Stimulated activated CD4-positive, alpha-beta T cell treated with anti-CD3 and anti-CD28 coated beads, Interleukin-1b, Interleukin-23, amount 100 ng/mL, for 4 hours (primary cell): ENCODE measurements around the gene ASAP3.
"Not testable (repeated sequence)": the region's sequence is repeated elsewhere in the genome, so short reads cannot be mapped to it uniquely, and the experiment has no call there.

ENCODE experiments used
- DNase-seq, 2 donors: peaks; one replicate each; pipeline ENCODE4 v3.0.0-alpha.2; 2020; ENCODE audit warnings: low read depth in 2 of 2

Gene ASAP3

DNA sequence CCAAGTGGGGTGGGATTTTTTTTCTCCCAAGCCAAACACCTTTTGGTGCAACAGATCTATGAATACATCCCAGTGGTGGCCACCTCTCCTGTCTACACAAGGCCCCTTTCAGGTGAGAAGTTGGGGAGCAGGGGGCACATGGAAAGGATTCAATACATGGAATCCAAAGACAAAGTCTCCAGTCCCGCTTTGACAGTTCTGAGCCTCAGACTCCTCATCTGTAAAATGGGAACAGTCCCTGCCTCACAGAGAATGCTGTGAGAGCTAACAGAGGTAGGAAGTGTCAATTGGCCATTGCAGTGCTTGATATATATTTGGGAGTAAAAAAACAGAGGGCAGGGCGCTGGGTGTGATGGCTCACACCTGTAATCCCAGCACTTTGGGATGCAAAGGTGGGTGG is 87.6 kb downstream of the ASAP3 start:
- no peak for DNase-seq

- no peak for DNase-seq
These were observed 88.1 kb downstream of the ASAP3 start for GRCh38 chr1:23395849-23396248.

DNA sequence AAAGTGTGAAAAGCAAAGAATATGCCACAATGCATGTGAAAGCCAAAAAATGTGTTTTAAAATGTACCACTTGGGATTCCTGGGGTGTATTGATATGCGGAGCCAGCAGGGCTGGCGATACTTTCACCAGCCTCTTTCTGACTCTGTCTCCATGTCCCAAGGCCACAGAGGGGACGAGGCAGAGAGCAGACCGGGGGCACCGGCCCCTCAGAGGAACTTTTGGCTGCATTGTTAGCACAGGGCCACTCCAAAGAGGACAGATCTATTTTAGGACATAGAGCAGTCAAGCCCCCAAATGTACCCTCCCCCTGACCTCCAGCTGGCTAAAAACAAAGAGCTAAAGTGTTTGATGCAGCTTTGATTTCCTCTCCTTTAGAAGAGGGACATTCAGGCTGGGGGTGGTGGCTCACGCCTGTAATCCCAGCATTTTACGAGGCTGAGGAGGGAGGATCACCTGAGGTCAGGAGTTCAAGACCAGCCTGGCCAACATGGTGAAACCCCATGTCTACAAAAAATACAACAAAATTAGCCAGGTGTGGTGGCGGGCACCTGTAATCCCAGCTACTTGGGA is 88.7 kb downstream of the ASAP3 start:
- no peak for DNase-seq

- no peak for DNase-seq
These were observed 89.3 kb downstream of the ASAP3 start for GRCh38 chr1:23394684-23395083.

GRCh38 chr1:23394181-23394580 is 89.8 kb downstream of the ASAP3 start:
- no peak for DNase-seq

- no peak for DNase-seq
These were observed 90.3 kb downstream of the ASAP3 start for GRCh38 chr1:23393706-23394105.

DNA sequence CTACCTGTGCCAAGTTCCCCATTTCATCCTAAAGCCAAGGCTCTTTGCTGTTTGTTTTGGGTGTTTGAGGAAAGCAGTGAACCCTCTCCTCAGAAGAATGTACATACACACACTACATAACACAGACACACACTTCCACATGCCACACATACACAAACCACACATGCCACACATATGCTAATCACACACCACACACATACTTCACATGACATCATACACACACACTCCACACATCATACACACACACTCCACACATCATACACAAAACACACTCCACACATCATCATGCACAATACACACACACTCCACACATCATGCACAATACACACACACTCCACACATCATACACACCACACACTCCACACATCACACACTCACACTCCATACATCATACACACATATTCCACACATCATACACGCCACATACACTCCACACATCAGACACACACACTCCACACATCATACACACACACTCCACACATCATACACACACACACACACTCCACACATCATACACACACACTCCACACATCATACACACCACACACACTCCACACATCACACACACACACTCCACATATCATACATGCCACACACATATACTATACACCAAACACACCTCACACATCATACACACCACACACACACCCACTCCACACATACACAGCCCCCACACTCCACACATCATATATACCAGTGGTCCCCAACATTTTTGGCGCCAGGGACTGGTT is 91.7 kb downstream of the ASAP3 start:
- DNase-seq: no peak

DNA sequence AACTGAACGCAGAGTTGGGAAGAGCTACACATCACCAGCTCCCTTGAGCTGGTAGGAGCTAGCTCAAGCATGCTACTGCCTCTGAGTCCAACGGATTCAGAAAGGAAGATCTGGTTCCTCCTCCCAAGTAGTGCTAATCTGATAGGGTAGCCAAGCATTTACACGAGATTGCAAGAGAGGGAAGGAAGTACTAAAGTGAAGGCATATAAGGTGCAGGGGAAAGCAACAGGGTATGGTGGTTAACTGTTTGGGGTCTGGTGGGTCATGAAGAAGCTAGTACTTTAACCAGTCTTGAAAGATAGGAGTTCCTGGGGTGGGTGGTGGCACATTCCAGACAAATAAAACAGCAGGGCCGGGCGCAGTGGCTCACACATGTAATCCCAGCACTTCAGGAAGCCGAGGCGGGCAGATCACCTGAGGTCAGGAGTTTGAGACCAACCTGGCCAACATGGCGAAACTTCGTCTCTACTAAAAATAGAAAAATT is 94.1 kb downstream of the ASAP3 start:
- DNase-seq: no peak

- DNase-seq: no peak
These were observed 96.5 kb downstream of the ASAP3 start for GRCh38 chr1:23387494-23387893.

- DNase-seq: no peak
These were observed 98.8 kb downstream of the ASAP3 start for GRCh38 chr1:23385119-23385621.

GRCh38 chr1:23384312-23385058 is 99.5 kb downstream of the ASAP3 start:
- no peak for DNase-seq

DNA sequence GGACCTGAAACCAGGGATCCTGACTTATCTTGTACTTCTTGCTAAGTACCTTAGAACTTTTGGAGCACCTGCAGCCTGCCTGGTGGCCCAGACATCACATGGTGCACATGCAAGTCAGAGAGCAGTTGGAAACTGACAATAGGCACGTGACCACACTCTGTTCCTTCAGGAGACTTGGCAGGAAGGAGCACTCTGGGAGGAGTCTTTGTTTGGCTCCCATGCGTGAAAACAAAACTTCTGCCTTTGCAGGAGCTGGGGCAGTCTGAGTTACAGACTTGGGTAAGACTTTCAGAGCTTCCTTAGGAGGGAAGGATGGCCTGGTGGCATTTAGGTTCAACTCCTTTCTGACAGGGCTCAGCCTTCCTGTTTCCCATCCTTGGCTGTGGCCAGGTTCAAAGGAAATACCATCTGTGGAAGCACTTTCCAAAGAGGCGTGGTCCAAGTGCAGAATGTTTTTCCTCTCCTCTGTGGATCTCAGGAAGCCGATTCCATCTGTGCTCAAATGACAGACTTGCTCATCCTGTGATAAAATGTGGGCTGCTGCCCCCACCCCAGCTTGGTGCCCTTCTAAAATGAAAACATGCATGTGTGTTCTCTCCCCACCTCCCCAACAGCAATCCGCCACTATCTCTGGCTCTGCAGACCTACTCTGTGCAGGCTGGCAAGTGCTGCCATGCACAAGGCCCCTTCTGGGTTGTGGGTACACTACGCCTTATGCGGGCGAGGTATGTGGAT is 100.2 kb downstream of the ASAP3 start:
- no peak for DNase-seq

- no peak for DNase-seq
These were observed 102.6 kb downstream of the ASAP3 start for GRCh38 chr1:23381233-23381885.

- no peak for DNase-seq
These were observed 103.3 kb downstream of the ASAP3 start for GRCh38 chr1:23380719-23381118.

DNA sequence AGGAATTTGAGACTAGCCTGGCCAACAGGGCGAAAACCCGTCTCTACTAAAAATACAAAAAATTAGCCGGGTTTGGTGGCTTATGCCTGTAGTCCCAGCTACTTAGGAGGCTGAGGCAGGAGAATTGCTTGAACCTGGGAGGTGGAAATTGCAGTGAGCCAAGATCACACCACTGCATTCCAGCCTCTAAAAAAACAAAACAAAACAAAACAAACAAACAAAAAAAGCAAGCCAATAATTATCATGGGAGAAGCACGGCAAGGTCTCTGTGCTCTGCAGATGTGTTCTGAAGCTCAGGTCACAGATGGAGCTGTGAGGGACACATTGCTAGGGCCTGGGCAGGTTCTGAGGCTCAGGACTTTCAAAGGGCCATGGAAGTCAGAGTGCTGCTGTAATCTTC is 103.7 kb downstream of the ASAP3 start:
- not testable (repeated sequence) for DNase-seq
